Epithelial cell of proximal tubule (primary cell): ENCODE data around the gene STK24. TPM values are rescaled to one million over a fixed set of nuclear protein-coding genes. Genes with fewer than 3 reads are reported as not detected.

Experiments
- DNase-seq: peaks from one replicate; pipeline ENCODE4 v3.0.0-alpha.2; 2011; ENCODE audit warnings: low read depth
- H3K4me3 ChIP-seq: 2 replicates; pipeline ENCODE4 v1.5.1; 2011; ENCODE audit warnings: low read depth, mild to moderate bottlenecking, low read length
- CTCF ChIP-seq: conservative IDR thresholded peaks from 2 replicates; pipeline ENCODE4 v1.5.1; 2012; ENCODE audit warnings: low read depth, mild to moderate bottlenecking, low read length
- total RNA-seq: library from RNA; depleted of rRNA; stranded (reverse); fragments of >200 nt; gene quantifications from 2 replicates; pipeline ENCODE4 v1.2.3, GENCODE V29; 2015

STK24 gene
- total RNA-seq, 1 donor from 2014 or later, result 115 TPM

- no peak overlapping the region for H3K4me3 ChIP-seq
- no peak for DNase-seq
- TF ChIP-seq CTCF, result no peak
These were observed 180.7 kb downstream of the STK24 start for GRCh38 chr13:98396071-98396710.

Other genes starting within 250 kb of the STK24 start
- gene SLC15A1, start 175.6 kb upstream of the STK24 start, total RNA-seq, result 1.2 and 4.6 TPM in 2 replicates